ENCODE measurements around the gene PPEF2. TPM values are rescaled to one million over a fixed set of nuclear protein-coding genes. Genes with fewer than 3 reads are reported as not detected.

The PPEF2 gene
- total RNA-seq, 1 experiment from 2014 or later = not detected

DNA sequence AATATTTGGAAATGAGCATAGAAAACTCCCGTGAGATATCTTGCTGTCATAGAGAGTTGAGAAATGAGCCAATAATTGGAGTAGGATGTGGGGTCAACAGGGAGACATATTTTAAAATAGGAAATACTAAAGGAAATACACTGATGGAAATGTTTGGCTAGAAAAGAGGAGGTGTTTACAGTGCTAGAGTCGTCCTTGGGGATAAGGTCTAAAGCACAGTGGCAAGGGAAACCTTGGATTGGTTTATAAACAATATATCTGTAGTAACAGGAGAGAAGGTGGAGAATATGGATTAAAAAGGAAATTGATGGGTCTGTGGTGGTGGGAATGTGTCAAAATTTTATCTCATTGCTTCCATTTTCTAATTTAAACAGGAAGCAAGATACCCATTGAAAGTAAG lies 82.1 kb downstream of the PPEF2 start:
- no TSS peak for BruUV-seq (replicated peaks)
- TF ChIP-seq, protein P1, sequence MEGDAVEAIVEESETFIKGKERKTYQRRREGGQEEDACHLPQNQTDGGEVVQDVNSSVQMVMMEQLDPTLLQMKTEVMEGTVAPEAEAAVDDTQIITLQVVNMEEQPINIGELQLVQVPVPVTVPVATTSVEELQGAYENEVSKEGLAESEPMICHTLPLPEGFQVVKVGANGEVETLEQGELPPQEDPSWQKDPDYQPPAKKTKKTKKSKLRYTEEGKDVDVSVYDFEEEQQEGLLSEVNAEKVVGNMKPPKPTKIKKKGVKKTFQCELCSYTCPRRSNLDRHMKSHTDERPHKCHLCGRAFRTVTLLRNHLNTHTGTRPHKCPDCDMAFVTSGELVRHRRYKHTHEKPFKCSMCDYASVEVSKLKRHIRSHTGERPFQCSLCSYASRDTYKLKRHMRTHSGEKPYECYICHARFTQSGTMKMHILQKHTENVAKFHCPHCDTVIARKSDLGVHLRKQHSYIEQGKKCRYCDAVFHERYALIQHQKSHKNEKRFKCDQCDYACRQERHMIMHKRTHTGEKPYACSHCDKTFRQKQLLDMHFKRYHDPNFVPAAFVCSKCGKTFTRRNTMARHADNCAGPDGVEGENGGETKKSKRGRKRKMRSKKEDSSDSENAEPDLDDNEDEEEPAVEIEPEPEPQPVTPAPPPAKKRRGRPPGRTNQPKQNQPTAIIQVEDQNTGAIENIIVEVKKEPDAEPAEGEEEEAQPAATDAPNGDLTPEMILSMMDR (IDR thresholded peaks at IDR 0.05) = no peak
- no peak for TF ChIP-seq POLR2AphosphoS5 (IDR thresholded peaks at IDR 0.05; ENCODE audit: low read depth, low read length)
- H3K27me3 ChIP-seq (ENCODE audit: control insufficient read depth, insufficient read depth, low read length) = no peaks in the 10 kb centered on the region
- H3K27ac ChIP-seq (ENCODE audit: low read length) = no peak overlapping the region
- intact Hi-C loops (cut with micrococcal nuclease; ENCODE audit: unreplicated experiment) = no loop called here
- ATAC-seq (no peak), DNase-seq (ENCODE audit: low read depth, low spot score) (no peak)
- in situ Hi-C loops (cut with HindIII; ENCODE audit: low pct_unique_long_range_greater_than_20kb, low sequenced_read_pairs) = no loop called here
- ChIA-PET CTCF (no interaction called here), POLR2A (no interaction called here)
- no peaks in the 10 kb centered on the region for H3K36me3 ChIP-seq (ENCODE audit: control insufficient read depth, insufficient read depth, low read length)
- H3K9me3 ChIP-seq (ENCODE audit: control insufficient read depth, insufficient read depth, low read depth, low read length) = no peaks in the 10 kb centered on the region
- H3K4me1 ChIP-seq (ENCODE audit: control insufficient read depth, insufficient read depth, low read length) = no peaks in the 10 kb centered on the region
- H3K4me3 ChIP-seq (ENCODE audit: low read depth in 2 of 2, low read length in 2 of 2) = no peak overlapping the region

DNA sequence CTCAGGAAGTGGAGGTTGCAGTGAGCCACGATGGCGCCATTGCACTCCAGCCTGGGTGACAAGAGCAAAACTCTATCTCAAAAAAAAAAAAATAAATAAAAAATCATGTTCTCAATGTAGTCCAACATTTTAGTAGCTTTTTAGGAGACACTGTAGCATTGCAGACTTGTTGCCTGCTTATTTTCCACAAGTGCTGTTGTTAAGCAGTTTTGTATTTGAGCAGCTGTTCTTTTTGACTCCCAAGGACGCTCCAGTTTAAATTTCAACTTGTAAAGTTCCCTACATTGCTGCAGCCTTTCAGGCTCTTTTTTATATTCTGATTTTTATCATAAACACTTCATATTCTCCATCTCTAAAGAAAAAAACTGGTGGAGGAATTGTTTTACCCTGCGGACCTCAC lies 83.1 kb downstream of the PPEF2 start:
- H3K27ac ChIP-seq (ENCODE audit: low read length) = no peak overlapping the region
- H3K4me1 ChIP-seq (ENCODE audit: control insufficient read depth, insufficient read depth, low read length) = no peaks in the 10 kb centered on the region
- no peak overlapping the region for H3K4me3 ChIP-seq (ENCODE audit: low read depth in 2 of 2, low read length in 2 of 2)
- DNase-seq (ENCODE audit: low read depth, low spot score) (no peak), ATAC-seq (no peak)
- no peaks in the 10 kb centered on the region for H3K27me3 ChIP-seq (ENCODE audit: control insufficient read depth, insufficient read depth, low read length)
- intact Hi-C loops (cut with micrococcal nuclease; ENCODE audit: unreplicated experiment) = no loop called here
- H3K9me3 ChIP-seq (ENCODE audit: control insufficient read depth, insufficient read depth, low read depth, low read length) = no peaks in the 10 kb centered on the region
- ChIA-PET CTCF (no interaction called here), POLR2A (no interaction called here)
- in situ Hi-C loops (cut with HindIII; ENCODE audit: low pct_unique_long_range_greater_than_20kb, low sequenced_read_pairs) = no loop called here
- H3K36me3 ChIP-seq (ENCODE audit: control insufficient read depth, insufficient read depth, low read length) = no peaks in the 10 kb centered on the region
- no TSS peak for BruUV-seq (replicated peaks)
- no peak for TF ChIP-seq SIN3A (IDR thresholded peaks at IDR 0.05; ENCODE audit: borderline replicate concordance, insufficient read depth, low read depth, low read length)
- no peak for TF ChIP-seq POLR2AphosphoS5 (IDR thresholded peaks at IDR 0.05; ENCODE audit: low read depth, low read length)
- TF ChIP-seq, protein P2, sequence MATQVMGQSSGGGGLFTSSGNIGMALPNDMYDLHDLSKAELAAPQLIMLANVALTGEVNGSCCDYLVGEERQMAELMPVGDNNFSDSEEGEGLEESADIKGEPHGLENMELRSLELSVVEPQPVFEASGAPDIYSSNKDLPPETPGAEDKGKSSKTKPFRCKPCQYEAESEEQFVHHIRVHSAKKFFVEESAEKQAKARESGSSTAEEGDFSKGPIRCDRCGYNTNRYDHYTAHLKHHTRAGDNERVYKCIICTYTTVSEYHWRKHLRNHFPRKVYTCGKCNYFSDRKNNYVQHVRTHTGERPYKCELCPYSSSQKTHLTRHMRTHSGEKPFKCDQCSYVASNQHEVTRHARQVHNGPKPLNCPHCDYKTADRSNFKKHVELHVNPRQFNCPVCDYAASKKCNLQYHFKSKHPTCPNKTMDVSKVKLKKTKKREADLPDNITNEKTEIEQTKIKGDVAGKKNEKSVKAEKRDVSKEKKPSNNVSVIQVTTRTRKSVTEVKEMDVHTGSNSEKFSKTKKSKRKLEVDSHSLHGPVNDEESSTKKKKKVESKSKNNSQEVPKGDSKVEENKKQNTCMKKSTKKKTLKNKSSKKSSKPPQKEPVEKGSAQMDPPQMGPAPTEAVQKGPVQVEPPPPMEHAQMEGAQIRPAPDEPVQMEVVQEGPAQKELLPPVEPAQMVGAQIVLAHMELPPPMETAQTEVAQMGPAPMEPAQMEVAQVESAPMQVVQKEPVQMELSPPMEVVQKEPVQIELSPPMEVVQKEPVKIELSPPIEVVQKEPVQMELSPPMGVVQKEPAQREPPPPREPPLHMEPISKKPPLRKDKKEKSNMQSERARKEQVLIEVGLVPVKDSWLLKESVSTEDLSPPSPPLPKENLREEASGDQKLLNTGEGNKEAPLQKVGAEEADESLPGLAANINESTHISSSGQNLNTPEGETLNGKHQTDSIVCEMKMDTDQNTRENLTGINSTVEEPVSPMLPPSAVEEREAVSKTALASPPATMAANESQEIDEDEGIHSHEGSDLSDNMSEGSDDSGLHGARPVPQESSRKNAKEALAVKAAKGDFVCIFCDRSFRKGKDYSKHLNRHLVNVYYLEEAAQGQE (IDR thresholded peaks at IDR 0.05; ENCODE audit: insufficient read depth in 1 of 2, low read depth in 2 of 2, low read length in 1 of 2) = no peak
- no peak for TF ChIP-seq TCF7L2 (IDR thresholded peaks at IDR 0.05; ENCODE audit: low read depth, low read length)
- TF ChIP-seq, protein P1 (IDR thresholded peaks at IDR 0.05) = no peak

DNA sequence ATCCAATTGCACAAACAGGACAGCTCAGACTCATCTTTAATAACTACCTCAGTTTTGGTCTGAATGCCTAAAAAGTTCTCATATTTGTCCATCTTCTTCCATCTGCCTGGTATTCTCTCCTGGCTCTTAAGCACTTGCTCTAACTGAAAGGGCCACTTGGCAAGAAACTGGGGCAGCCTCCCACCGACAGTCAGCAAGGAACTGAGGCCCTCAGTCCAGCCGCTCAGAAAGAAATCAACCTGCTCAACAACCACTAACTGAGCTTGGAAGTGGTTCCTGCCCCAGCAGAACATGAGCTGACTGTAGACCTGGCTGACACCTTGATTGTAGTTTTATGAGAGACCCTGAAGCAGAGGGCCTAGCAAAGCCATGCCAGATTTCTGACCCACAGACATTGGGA lies 84.4 kb downstream of the PPEF2 start:
- POLR2A ChIA-PET = no interaction called here
- H3K4me1 ChIP-seq (ENCODE audit: control insufficient read depth, insufficient read depth, low read length) = no peaks in the 10 kb centered on the region
- no TSS peak for BruUV-seq (replicated peaks)
- TF ChIP-seq, protein P2 (IDR thresholded peaks at IDR 0.05; ENCODE audit: insufficient read depth in 1 of 2, low read depth in 2 of 2, low read length in 1 of 2) = no peak
- TF ChIP-seq, protein P1 (IDR thresholded peaks at IDR 0.05) = no peak
- no peak for TF ChIP-seq POLR2AphosphoS5 (IDR thresholded peaks at IDR 0.05; ENCODE audit: low read depth, low read length)
- no peak for TF ChIP-seq SIN3A (IDR thresholded peaks at IDR 0.05; ENCODE audit: borderline replicate concordance, insufficient read depth, low read depth, low read length)
- no peak for TF ChIP-seq TCF7L2 (IDR thresholded peaks at IDR 0.05; ENCODE audit: low read depth, low read length)
- no peak for ATAC-seq
- DNase-seq (ENCODE audit: low read depth, low spot score) = no peak
- intact Hi-C loops (cut with micrococcal nuclease; ENCODE audit: unreplicated experiment) = no loop called here
- in situ Hi-C loops (cut with HindIII; ENCODE audit: low pct_unique_long_range_greater_than_20kb, low sequenced_read_pairs) = no loop called here
- H3K27me3 ChIP-seq (ENCODE audit: control insufficient read depth, insufficient read depth, low read length) = no peaks in the 10 kb centered on the region
- peaks cover 6% of the 10 kb centered on the region; the same call in 1 of the 2 replicates for H3K36me3 ChIP-seq (ENCODE audit: control insufficient read depth, insufficient read depth, low read length)
- H3K9me3 ChIP-seq (ENCODE audit: control insufficient read depth, insufficient read depth, low read depth, low read length) = no peaks in the 10 kb centered on the region
- H3K4me3 ChIP-seq (ENCODE audit: low read depth in 2 of 2, low read length in 2 of 2) = no peak overlapping the region
- CTCF ChIA-PET = no interaction called here
- H3K27ac ChIP-seq (ENCODE audit: low read length) = no peak overlapping the region
